Activated CD4-positive, alpha-beta T cell treated with anti-CD3 and anti-CD28 coated beads, Interleukin-2, amount 50 U/mL, for 24 hours (primary cell): ENCODE measurements around the gene SAC3D1.

Experiments
- DNase-seq, 2 donors: peaks; one replicate each; pipeline ENCODE4 v3.0.0-alpha.2; 2020; ENCODE audit warnings: low read depth in 1 of 2, low spot score in 1 of 2

Gene SAC3D1

GRCh38 chr11:65087216-65087615 is 46.2 kb downstream of the SAC3D1 start:
- DNase-seq = no peak

GRCh38 chr11:65087827-65088226 is 46.8 kb downstream of the SAC3D1 start:
- no peak for DNase-seq

GRCh38 chr11:65089621-65090020 is 48.6 kb downstream of the SAC3D1 start:
- no peak for DNase-seq

- DNase-seq = no peak
These were observed 49.6 kb downstream of the SAC3D1 start for GRCh38 chr11:65090628-65091027.
